Caco-2 (cell line): Measurements from ENCODE around the gene YBX2. TPM values are rescaled to one million over a fixed set of nuclear protein-coding genes. Genes with fewer than 3 reads are reported as not detected.
A peak's percentile ranks its signal among the peaks of the same experiment; 100 is the strongest.

Experiments used
- Bru-seq: library from RNA; stranded (reverse); fragments of 400-500 nt; gene quantifications from one replicate; lab custom pipeline; 2021; lab: Mats Ljungman, UMichigan
- BruChase-seq, 2 experiments: library from RNA; stranded (reverse); fragments of 400-500 nt; gene quantifications; one replicate each; lab custom pipeline; 2021; lab: Mats Ljungman, UMichigan
- BruUV-seq: library from RNA; stranded (reverse); fragments of 400-500 nt; replicated peaks from 2 replicates; lab custom pipeline; 2021; lab: Mats Ljungman, UMichigan
- CTCF ChIA-PET: fragments of 300-600 bp; sonication (Branson Sonifier 250); formaldehyde crosslinking; loops from one replicate; lab custom pipeline; 2022; ENCODE audit warnings: antibody characterized with exemption; lab: Charles Lee
- POLR2A ChIA-PET: fragments of 300-600 bp; sonication (Branson Sonifier 250); formaldehyde crosslinking; loops from one replicate; lab custom pipeline; 2022; ENCODE audit warnings: antibody characterized with exemption; lab: Charles Lee
- DNase-seq, 2 experiments: peaks; one replicate each; pipeline versions ENCODE4 v3.0.0 to v3.0.0-alpha.2; 2020 to 2022
- H3K27me3 ChIP-seq: replicated peaks from 2 replicates; pipeline ENCODE4 v1.6.0; 2011; ENCODE audit warnings: low read length; ENCODE audit not compliant: control insufficient read depth, insufficient read depth
- H3K36me3 ChIP-seq: 2 replicates; pipeline ENCODE4 v1.5.1; 2011; ENCODE audit warnings: low read length; ENCODE audit not compliant: control insufficient read depth, insufficient read depth
- H3K4me1 ChIP-seq: fragments of 250-450 bp; sonication (Bioruptor Pico); 2 replicates; pipeline ENCODE4 v1.5.1; 2020; ENCODE audit warnings: mild to moderate bottlenecking
- H3K4me3 ChIP-seq: 2 replicates; pipeline ENCODE4 v1.5.1; 2011; ENCODE audit warnings: low read depth, mild to moderate bottlenecking, control low read depth, low read length
- H3K9me3 ChIP-seq: fragments of 250-450 bp; sonication (Bioruptor Pico); 2 replicates; pipeline ENCODE4 v1.5.1; 2020; ENCODE audit warnings: mild to moderate bottlenecking, moderate library complexity
- H3K27ac Mint-ChIP-seq: one replicate; pipeline ENCODE4 v1.8.0; 2022; ENCODE audit warnings: mixed read lengths; ENCODE audit not compliant: unreplicated experiment
- H3K27me3 Mint-ChIP-seq: one replicate; pipeline ENCODE4 v1.8.0; 2022; ENCODE audit warnings: mixed read lengths; ENCODE audit not compliant: insufficient read depth, unreplicated experiment
- H3K36me3 Mint-ChIP-seq: one replicate; pipeline ENCODE4 v1.8.0; 2022; ENCODE audit warnings: mild to moderate bottlenecking, mixed read lengths; ENCODE audit not compliant: insufficient read depth, unreplicated experiment
- H3K4me1 Mint-ChIP-seq: one replicate; pipeline ENCODE4 v1.8.0; 2022; ENCODE audit warnings: low read depth, mixed read lengths; ENCODE audit not compliant: unreplicated experiment
- H3K4me3 Mint-ChIP-seq: one replicate; pipeline ENCODE4 v1.8.0; 2022; ENCODE audit warnings: mild to moderate bottlenecking, moderate library complexity, mixed read lengths; ENCODE audit not compliant: unreplicated experiment
- H3K9me3 Mint-ChIP-seq: one replicate; pipeline ENCODE4 v1.8.0; 2022; ENCODE audit warnings: mixed read lengths; ENCODE audit not compliant: unreplicated experiment
- intact Hi-C: fragments of 100-400 bp; cut with micrococcal nuclease; formaldehyde crosslinking; loops from one replicate; pipeline ENCODE4 v1.10.0; 2022; ENCODE audit not compliant: unreplicated experiment
- long read RNA-seq: library from polyadenylated mRNA; stranded (forward); transcript quantifications from one replicate; pipeline ENCODE4 v2.0.0, GENCODE V29; 2022
- total RNA-seq: library from RNA; stranded (reverse); gene quantifications from 2 replicates; pipeline ENCODE4 v1.2.3, GENCODE V29; 2022
- TF ChIP-seq, protein P1 (sequence below), 2 experiments: fragments of 200-600 bp in 1 of 2; IDR thresholded peaks; 1 replicate in 1 of 2; 2 replicates in 1 of 2; pipeline versions ENCODE4 v1.5.1 to v1.8.0; 2011 to 2022; ENCODE audit warnings: antibody characterized with exemption in 1 of 2, control low read depth in 1 of 2, inconsistent platforms in 1 of 2, low read depth in 1 of 2, low read length in 1 of 2, mild to moderate bottlenecking in 1 of 2, moderate library complexity in 1 of 2; ENCODE audit not compliant: insufficient read depth in 1 of 2, severe bottlenecking in 1 of 2, unreplicated experiment in 1 of 2

YBX2 gene
- total RNA-seq = 21.1 and 27.6 TPM in 2 replicates
- percentile 50 among the genes with signal in this experiment for Bru-seq, nascent RNA
- BruChase-seq, experiment 1, labeled RNA remaining after a 2-hour chase = percentile 64 among the genes with signal in this experiment
- BruChase-seq, experiment 2, labeled RNA remaining after a 6-hour chase = percentile 77 among the genes with signal in this experiment
- long read RNA-seq, transcript YBX2-201 (9 exons, 1,590 nt) = major isoform, 15 of 19 reads
- long read RNA-seq, partial matches to known transcripts = 1 of 19 reads
- long read RNA-seq, other reads (novel, unspliced or antisense) = 3 of 19 reads

DNA sequence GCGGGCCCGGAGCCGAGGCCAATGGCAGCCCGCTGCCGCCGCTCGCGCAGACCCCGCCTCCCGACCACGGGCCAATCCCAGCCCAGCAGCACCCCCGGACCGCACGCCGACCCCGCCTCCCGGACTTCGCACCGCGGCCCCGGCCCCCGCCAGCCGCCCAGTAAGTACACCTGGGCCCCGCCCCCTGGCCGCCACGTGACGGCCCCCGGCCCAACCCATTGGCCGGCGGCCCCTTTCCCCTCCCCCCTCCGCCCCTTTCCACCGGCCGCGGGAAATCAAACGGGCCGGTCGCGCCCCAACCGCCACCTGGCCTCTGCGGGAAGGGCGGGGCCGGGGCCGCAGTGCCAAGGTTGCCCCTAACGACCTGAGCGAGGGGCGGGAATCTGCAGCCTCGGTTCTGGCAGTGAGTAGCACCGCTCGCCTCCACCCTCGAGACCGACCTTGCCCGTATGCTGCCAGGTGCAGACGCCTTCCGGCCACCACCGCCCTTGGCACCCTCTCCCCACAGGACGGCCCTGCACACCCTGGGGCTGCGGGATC, at the start of gene YBX2:
YBX2 (minus strand) TSS at position 26 of the 540 bp plus-strand sequence. CDS start 139 bp downstream, outside the sequence.
- H3K36me3 ChIP-seq = no peaks in the 10 kb centered on the region; the same call in 1 of the 2 replicates
- Mint-ChIP-seq H3K27ac (peak within 1 kb of the TSS; percentile 61), H3K4me1 (peaks cover 6% of the 10 kb centered on the region), H3K4me3 (peak within 1 kb of the TSS; percentile 73), H3K36me3 (no peaks in the 10 kb centered on the region), H3K9me3 (no peaks in the 10 kb centered on the region), H3K27me3 (no peaks in the 10 kb centered on the region)
- no peaks in the 10 kb centered on the region for H3K9me3 ChIP-seq
- H3K27me3 ChIP-seq = no peaks in the 10 kb centered on the region
- intact Hi-C loops = loop anchor here (1.0 kb wide), 1 partner anchor 13 kb away; the partner anchor contains the start of gene SLC2A4
- ChIA-PET POLR2A (no interaction called here), CTCF (no interaction called here)
- TF ChIP-seq, protein P1, sequence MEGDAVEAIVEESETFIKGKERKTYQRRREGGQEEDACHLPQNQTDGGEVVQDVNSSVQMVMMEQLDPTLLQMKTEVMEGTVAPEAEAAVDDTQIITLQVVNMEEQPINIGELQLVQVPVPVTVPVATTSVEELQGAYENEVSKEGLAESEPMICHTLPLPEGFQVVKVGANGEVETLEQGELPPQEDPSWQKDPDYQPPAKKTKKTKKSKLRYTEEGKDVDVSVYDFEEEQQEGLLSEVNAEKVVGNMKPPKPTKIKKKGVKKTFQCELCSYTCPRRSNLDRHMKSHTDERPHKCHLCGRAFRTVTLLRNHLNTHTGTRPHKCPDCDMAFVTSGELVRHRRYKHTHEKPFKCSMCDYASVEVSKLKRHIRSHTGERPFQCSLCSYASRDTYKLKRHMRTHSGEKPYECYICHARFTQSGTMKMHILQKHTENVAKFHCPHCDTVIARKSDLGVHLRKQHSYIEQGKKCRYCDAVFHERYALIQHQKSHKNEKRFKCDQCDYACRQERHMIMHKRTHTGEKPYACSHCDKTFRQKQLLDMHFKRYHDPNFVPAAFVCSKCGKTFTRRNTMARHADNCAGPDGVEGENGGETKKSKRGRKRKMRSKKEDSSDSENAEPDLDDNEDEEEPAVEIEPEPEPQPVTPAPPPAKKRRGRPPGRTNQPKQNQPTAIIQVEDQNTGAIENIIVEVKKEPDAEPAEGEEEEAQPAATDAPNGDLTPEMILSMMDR (IDR thresholded peaks at IDR 0.05; ENCODE audit: insufficient read depth in 1 of 2, low read depth in 1 of 2, low read length in 1 of 2, severe bottlenecking in 1 of 2, unreplicated experiment in 1 of 2) = no peak
- 0 out of 2 replicates have a peak, but pooled peaks cover 10% of the 10 kb centered on the region for H3K4me1 ChIP-seq
- peak within 1 kb of the TSS; percentile 49 for H3K4me3 ChIP-seq
- DNase-seq = peak; percentile 95 to 96
- BruUV-seq = no TSS peak

DNA sequence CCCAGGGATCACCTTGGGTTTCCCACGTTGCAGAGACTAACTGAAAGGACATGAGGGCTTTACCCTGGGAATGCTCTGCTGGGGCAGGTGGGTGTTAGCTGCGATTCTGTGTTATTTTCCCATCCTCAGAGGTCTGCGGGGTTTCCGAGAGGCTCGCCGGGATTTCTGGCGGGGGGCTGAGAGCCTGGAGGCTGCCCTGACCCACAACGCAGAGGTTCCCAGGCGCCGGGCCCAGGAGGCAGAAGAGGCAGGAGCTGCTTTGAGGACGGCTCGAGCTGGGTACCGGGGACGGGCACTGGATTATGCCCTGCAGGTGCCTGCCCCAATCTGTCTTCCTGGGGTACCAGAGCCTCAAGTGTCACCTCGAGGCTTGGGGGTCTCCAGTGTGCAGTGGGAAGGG, 48.8 kb upstream of the YBX2 start:
- no peaks in the 10 kb centered on the region for H3K9me3 ChIP-seq
- no TSS peak for BruUV-seq
- H3K9me3 Mint-ChIP-seq = no peaks in the 10 kb centered on the region
- ChIA-PET CTCF (interaction anchor here (1.2 to 1.9 kb wide), 3 partner anchors 14 to 297 kb away, joined by 4 to 5 read pairs (median 4); partner anchors contain the start of genes NEURL4 and SLC2A4), POLR2A (no interaction called here)
- TF ChIP-seq, protein P1 (IDR thresholded peaks at IDR 0.05; ENCODE audit: insufficient read depth in 1 of 2, low read depth in 1 of 2, low read length in 1 of 2, severe bottlenecking in 1 of 2, unreplicated experiment in 1 of 2) = no peak
- DNase-seq = no peak
- no peaks in the 10 kb centered on the region for H3K4me1 ChIP-seq
- no peaks in the 10 kb centered on the region for H3K36me3 ChIP-seq
- H3K27me3 ChIP-seq = no peaks in the 10 kb centered on the region
- peaks cover 6% of the 10 kb centered on the region for H3K4me1 Mint-ChIP-seq
- intact Hi-C loops = no loop called here
- no peak overlapping the region for H3K27ac Mint-ChIP-seq
- peaks cover 3% of the 10 kb centered on the region for H3K27me3 Mint-ChIP-seq
- peaks cover 16% of the 10 kb centered on the region for H3K36me3 Mint-ChIP-seq
- H3K4me3 Mint-ChIP-seq = no peak overlapping the region
- H3K4me3 ChIP-seq = no peak overlapping the region

DNA sequence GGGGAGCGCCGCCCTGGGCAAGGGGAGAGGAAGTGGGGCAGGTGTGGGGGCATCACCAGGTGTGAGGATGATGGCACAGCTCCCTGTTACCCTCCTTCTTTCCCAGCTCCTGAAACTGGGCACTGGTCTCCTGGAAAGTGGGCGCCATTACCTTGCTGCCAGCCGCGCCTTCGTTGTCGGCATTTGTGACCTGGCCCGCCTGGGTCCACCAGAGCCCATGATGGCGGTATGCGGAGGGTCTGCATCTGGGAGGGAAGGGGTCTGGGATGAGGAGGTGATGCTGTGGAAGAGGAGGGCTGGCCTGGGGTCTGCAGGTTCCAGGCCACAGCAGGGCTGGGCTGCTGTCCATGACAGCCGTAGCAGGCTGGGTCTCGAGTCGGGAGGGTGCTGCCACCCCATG, 47.4 kb upstream of the YBX2 start:
- intact Hi-C loops = no loop called here
- H3K4me3 Mint-ChIP-seq = no peak overlapping the region
- H3K9me3 Mint-ChIP-seq = no peaks in the 10 kb centered on the region
- CTCF ChIA-PET = no interaction called here
- peaks cover 15% of the 10 kb centered on the region for H3K36me3 Mint-ChIP-seq
- Histone ChIP-seq H3K9me3 (no peaks in the 10 kb centered on the region), H3K4me1 (no peaks in the 10 kb centered on the region), H3K27me3 (no peaks in the 10 kb centered on the region), H3K36me3 (no peaks in the 10 kb centered on the region), H3K4me3 (no peak overlapping the region)
- POLR2A ChIA-PET = no interaction called here
- no peak for DNase-seq
- H3K27me3 Mint-ChIP-seq = peaks cover 3% of the 10 kb centered on the region
- H3K27ac Mint-ChIP-seq = no peak overlapping the region
- TF ChIP-seq, protein P1 (IDR thresholded peaks at IDR 0.05; ENCODE audit: insufficient read depth in 1 of 2, low read depth in 1 of 2, low read length in 1 of 2, severe bottlenecking in 1 of 2, unreplicated experiment in 1 of 2) = no peak
- peaks cover 6% of the 10 kb centered on the region for H3K4me1 Mint-ChIP-seq
- BruUV-seq = no TSS peak
